Activated CD8-positive, alpha-beta memory T cell treated with anti-CD3 and anti-CD28 coated beads for 24 hours (primary cell): Measurements from ENCODE around the gene SLC7A11.

Experiments used
- DNase-seq: peaks from one replicate; pipeline ENCODE4 v3.0.0-alpha.2; 2020

Gene SLC7A11

DNA sequence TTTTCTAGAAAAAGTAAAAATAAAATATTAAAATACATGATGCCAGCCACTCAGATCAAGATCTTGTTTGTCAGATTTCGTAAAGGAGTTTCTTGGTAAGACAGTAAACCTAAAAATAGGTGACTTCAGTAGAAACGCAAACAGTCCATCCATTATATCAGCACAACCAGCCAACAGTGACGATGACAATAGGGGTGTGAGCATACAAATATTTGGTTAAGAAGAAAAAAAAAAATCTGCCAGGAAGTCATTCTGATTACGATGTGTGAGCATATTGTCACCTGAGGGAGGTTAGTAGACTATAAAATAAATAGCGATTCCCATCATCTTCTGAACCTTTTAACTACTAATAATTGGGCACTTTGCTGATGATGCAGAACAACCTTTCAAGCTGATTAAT lies 37.6 kb downstream of the SLC7A11 start:
- no peak for DNase-seq

- DNase-seq, result no peak
These were observed 39.5 kb downstream of the SLC7A11 start for GRCh38 chr4:138202686-138203085.

GRCh38 chr4:138200236-138200590 lies 41.9 kb downstream of the SLC7A11 start:
- no peak for DNase-seq

DNA sequence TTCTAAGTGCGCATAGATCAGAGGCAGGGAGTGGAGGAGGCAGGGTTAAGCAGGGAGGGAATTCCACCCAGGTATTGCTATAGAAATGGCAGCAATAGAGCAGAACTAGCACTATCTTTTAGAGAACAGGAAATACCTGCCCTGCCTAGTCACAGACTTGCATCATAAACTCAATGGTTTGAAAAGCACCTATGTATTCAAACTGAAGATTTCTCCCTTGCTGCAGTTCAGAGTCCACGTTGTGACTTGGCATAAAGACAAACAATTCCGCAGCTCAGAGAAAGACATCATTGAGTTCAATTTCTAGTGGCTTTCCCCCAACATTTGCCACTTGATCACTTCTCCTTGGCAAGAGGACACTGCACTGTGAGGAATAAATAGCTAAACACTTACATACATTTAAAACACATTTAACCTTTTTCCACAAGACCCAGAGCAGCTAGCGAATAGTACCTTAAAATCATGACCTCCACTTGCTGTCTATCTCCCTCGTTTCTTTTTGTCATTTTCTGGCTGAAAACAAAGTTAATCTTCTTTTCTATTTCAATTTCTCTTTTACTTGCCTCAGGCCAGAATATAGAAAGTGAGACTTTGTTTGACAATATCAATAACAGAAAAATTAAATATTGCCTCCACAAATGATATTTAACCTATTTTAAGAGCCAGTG lies 42.4 kb downstream of the SLC7A11 start:
- no peak for DNase-seq

DNA sequence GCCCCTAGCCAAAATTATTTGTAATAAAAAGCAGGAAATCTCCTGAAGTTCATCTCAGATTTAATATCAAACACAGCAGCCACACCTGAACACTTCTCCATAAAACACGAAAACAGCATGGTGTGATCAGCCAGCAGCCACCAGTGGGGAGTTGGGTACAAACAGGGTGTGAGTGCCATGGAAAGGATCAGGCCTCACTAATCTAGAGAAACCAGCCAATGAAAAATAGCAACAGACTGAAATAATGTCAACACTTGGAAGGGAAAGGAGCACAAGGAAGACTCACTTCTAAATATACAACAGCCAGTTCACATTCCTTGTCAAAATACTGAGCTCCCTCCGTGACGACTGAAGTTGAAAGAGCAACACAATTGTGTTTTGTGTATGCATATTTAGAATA lies 46.0 kb downstream of the SLC7A11 start:
- DNase-seq, result no peak

- DNase-seq, result no peak
These were observed 48.2 kb downstream of the SLC7A11 start for GRCh38 chr4:138193963-138194362.

DNA sequence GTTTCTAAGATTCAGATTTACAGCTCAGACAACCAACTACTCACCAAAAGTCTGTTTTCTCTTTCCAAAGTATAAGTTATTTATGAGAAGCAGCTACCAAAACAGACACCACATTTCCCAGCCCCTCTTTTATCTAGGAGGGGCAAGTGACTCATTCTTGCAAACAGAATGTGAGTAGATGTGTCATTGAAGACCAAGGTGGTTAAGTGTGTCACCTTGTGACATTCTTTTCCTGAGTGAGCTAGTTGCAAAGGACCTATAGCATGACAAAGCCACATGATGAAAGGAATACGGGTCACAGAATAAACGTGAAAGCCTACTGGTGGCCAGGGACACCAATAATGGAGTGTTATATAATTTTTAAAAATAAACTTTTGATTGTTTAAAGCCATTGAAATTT lies 50.0 kb downstream of the SLC7A11 start:
- DNase-seq, result no peak

- DNase-seq, result no peak
These were observed 51.7 kb downstream of the SLC7A11 start for GRCh38 chr4:138190452-138190858.

GRCh38 chr4:138189206-138189605 lies 52.9 kb downstream of the SLC7A11 start:
- no peak for DNase-seq

- no peak for DNase-seq
These were observed 53.6 kb downstream of the SLC7A11 start for GRCh38 chr4:138188406-138189084.

- no peak for DNase-seq
These were observed 56.1 kb downstream of the SLC7A11 start for GRCh38 chr4:138185859-138186645.

- no peak for DNase-seq
These were observed 57.3 kb downstream of the SLC7A11 start for GRCh38 chr4:138184886-138185285.

DNA sequence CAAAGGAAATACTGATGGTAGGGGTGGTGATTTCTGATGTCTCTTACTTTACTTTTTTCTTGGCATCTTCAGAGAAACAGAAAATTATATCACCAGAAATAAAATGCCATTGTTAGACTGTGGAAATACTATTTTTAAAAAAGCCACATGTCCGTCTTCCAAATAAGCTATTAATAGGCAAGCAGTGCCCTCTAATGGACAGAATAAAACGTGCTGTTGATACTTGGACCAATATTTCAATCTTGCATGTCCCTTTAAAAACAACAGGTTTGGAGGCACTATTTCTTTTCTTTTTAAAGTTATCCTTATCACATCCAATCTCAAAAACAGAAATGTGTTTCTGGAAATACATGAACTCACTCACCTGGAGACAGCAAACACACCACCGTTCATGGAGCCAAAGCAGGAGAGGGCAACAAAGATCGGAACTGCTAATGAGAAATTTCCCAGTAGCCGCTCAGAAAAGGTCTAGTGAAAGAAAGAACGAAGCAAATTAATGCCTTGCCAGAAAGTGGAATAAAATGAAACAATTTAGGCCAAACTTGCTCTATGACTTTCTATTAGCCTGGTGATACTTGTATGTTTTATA lies 59.2 kb downstream of the SLC7A11 start:
- DNase-seq, result no peak

- no peak for DNase-seq
These were observed 60.9 kb downstream of the SLC7A11 start for GRCh38 chr4:138181287-138181686.

DNA sequence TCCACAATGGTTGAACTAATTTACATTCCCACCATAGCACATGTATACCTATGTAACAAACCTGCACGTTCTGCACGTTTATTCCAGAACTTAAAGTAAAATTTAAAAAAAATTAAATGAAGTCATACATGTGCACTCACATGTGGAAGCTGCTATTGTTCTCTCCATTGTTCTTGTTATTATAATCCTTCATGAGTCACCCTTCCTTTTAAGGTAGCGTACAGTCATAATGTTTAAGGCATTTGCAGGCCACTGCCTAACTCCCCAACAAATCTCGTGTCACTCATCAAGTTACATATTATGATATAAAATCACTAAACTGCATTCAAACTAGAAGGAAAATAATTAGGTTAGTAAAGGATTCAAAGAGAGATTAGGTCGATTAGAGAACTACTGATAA lies 63.6 kb downstream of the SLC7A11 start:
- no peak for DNase-seq

DNA sequence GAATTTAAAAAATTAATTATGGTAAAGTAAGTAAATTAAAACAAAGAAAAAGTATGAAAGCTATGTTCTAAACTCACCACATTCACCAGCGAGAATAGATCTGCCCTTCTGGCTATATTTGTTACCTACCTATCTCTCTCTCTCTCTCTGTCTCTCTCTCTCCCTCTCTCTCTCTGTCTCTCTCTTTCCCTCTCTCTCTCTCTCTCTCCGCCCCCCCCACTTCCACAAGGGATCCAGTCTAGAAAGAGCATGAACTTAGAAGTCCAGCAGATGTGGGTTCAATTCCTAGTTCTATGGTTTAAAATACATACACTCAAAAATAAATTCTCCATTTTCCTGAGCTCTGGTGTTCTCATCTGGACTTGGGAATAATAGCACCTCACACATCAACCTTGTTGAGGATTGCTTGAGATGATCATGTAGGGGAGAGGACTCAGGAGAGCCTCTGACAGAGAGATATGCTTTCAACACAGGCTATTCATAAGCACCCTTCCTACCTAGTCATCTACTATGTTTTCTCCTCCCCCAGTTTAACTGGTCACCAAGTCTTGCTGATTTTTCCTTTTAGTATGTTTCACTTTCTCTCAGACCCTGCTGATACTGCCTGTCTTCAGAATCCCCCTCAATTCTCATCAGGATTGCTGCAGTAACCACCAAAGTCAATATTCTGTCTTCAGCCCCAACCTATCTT lies 64.7 kb downstream of the SLC7A11 start:
- DNase-seq, result no peak

GRCh38 chr4:138174981-138175794 lies 67.0 kb downstream of the SLC7A11 start:
- DNase-seq, result no peak

GRCh38 chr4:138164208-138164607 lies 77.9 kb downstream of the SLC7A11 start:
- no peak for DNase-seq

- no peak for DNase-seq
These were observed 79.0 kb downstream of the SLC7A11 start for GRCh38 chr4:138163171-138163570.

- DNase-seq, result no peak
These were observed 79.9 kb downstream of the SLC7A11 start for GRCh38 chr4:138162259-138162658.

DNA sequence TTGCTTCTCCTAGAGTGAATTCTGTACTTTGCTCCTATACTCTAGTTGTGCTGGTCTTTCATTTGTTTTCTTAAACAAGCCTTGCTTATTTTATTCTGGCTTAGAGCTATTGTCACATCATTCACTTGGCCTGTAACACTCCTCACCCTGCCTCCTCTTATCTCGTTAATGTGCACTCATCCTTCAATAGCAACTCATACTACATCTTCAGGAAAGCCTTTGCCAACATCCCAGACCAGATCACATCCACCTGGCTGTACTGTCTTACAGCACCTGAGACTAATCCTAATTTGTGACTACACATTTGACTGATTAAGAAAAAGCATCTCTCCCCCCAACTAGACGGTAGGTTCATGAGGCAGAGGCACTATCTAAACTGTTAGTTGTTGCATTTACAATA lies 80.8 kb downstream of the SLC7A11 start:
- DNase-seq, result no peak

DNA sequence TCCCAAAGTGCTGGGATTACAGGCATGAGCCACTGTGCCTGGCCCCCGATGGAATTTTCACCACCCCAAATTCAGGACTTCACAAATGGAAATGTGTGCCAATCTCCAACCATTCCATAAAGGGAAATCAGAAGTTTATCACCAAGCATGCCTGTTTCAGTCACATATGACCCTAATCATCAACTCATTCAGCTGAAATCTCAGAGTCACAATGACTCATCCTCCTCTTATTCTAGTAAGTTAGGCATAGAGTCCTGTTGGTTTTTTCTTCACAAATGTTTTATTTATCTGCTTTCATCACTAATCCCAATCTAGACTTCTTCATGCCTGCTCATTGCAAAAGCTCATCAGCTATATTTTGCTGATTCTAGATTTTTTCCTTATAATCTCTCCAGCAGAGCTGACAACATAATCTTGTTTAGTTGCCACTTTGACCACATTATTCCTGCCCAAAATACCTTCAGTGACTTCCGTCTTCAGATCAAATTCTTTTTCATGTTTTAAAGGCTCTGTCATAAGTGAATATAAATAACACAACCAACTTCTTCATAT lies 83.3 kb downstream of the SLC7A11 start:
- no peak for DNase-seq
